GM18505 (cell line): ENCODE measurements around the gene FAM53B.

Source experiments
- ATAC-seq: cut with Tn5 transposase; IDR thresholded peaks from one replicate; pipeline ENCODE4 v1.9.1; 2021; ENCODE audit not compliant: unreplicated experiment
- POLR2A ChIP-seq: IDR thresholded peaks from 4 replicates; pipeline ENCODE4 v1.6.1; 2011; ENCODE audit warnings: borderline replicate concordance; ENCODE audit not compliant: insufficient read depth, insufficient read length; ENCODE audit errors: extremely low read depth

FAM53B gene

DNA sequence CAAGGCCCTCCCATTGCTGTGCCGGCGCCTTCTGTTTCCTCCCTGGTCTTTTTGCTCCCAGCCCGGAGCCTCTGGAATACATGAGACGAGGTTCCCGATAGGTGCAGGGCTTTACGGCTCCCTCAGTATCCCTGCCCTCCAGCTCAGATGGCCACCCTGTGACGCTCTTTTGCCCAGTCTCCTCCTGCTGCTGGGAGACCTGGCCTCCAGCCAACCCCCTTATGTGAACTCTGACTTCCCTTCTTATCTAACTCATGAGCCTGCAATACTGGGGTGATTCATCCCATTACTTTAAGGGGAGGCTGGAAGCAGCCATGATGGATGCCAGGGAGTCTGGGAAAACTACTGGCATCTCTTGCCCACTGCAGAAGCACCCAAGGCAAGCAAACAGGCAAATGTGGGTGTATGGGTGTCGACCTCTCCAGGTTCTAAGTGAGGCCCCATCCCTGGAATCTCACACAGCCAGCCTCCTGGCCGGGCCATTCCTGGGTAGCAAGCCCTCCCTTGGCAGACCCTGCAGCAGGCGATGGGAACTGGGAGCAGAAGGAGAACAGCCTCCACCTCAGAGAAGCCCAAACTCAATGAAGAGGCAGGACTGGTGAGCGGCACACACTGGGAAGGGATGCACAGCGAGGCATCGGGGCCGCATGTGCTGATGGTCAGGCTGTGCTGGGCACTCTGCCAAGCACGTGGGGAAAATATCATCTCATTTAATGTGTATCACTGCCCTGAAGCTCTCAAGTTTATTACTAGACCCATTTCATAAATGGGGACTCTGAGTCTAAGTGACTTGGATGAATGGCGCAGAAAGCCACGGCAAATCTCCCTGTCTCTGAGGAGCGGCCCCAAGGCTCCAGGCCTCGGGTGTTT is 97.5 kb downstream of the FAM53B start:
- TF ChIP-seq POLR2A: no peak
- no peak for ATAC-seq

DNA sequence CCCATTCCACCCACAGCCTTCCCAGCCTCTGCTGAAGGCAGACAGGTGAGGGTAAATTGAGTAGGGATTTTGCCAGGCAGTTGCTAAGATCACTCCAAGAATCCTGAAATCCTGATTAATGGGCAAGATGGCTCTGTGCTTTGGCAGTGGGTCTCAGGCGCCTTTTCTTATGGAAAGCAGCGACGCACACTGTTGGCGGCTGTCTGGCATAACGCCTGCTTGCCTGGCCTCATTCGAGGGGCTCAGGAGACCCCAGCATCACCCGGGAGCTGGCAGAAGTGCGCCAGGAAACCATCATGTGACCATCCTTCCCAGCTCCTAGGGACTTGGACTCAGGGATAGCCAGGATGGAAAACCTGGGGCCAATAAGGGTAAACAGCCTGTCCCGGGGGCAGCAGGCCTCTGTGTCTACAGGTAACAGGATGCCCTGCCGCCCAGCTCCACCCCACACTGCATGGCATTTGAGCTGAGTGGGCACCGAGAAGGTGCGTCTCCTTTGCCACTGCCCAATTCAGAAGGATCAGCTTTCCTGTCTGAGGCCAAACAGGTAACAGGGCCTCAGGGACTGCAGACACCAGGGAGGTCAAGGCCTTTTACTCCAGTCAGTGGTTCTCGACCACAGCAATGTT is 98.6 kb downstream of the FAM53B start:
- no peak for TF ChIP-seq POLR2A
- ATAC-seq: no peak

DNA sequence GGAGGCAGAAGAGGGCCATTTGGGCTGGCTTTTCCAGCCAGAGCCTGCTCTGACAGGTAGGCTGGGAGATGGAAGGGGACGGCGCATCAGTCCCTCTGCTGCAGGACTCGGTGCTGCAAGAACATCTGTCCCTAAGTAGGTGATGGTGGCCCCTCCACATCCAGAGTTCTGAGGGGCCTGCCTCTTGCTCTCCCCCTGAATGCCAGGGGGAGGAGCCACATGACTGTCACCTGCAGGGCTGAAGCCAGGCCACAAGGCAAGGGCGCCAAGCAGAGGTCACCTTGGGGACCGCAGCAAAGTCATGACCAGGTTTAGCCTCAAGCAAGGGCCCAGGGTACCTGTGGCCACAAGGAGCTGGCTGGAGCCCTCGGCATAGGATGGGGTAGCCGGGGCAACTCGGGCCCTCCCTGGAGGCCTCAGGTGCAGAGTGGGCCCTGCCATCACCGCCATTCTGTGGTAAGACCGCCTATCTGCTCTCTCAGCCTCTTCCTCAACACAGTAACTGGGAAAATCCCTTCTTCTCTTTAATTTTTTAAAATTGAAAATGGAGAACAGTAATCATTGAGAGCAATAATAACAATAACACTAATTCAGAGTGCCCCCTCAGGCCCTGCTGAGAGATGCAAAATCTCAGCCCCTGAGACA is 99.3 kb downstream of the FAM53B start:
- no peak for TF ChIP-seq POLR2A
- ATAC-seq: no peak

DNA sequence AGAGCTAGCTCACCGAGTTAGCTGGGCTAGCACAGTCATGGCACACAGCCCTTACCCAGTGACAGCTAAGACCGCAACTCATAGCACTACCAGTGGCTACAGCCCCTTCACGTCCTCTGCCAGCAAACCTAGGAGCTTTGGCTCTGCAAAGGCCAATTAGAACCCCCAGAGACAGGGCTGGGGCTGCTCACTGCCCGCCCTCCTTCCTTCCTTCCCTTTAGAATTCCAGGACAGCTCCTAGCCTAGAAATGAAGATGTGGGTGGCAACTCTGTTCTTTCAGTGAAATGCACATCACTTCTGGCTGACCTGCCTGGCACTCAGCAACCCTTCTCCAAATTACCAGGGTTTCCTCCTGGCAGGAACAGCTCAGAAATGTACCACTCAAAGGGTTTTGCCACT is 99.9 kb downstream of the FAM53B start:
- no peak for ATAC-seq
- no peak for TF ChIP-seq POLR2A

GRCh38 chr10:124643330-124644009 is 100.7 kb downstream of the FAM53B start:
- no peak for ATAC-seq
- no peak for TF ChIP-seq POLR2A

DNA sequence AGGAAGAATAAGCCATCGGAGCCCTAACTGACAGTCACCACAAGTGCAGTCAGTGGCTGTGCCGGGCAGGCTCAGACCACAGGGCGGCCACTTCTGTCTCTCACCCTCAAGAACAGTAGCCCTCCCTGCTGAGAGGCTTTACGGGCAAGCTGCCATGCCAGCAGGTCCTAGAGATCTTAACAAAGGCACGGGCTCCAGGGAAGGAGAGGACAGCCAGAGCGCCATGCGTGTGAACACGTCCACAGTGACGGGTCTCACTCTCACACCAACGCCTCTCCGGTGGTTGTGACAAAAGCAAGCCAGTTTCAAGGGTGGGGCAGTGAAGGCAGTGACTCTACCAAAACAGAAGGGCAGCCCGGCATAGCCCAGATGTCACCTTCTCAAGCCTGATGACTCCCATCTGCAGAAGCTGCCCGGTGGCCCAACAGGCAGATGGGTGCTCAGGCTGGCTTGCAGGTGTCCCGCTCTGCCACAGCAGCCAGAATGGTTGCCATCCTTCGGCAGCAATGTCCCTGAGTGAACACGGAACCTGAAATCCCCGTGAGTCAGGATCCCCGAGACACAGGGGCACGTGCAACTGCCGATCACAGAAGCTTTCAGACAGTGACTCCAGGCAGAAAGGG is 102.0 kb downstream of the FAM53B start:
- ATAC-seq: no peak

GRCh38 chr10:124641282-124642087 is 102.7 kb downstream of the FAM53B start:
- ATAC-seq: no peak
- TF ChIP-seq POLR2A: no peak

More for the DNA sequence above, 102.0 kb downstream of the FAM53B start:
- TF ChIP-seq POLR2A: no peak

GRCh38 chr10:124640538-124641231 is 103.5 kb downstream of the FAM53B start:
- ATAC-seq: no peak
- TF ChIP-seq POLR2A: peak; percentile 34

DNA sequence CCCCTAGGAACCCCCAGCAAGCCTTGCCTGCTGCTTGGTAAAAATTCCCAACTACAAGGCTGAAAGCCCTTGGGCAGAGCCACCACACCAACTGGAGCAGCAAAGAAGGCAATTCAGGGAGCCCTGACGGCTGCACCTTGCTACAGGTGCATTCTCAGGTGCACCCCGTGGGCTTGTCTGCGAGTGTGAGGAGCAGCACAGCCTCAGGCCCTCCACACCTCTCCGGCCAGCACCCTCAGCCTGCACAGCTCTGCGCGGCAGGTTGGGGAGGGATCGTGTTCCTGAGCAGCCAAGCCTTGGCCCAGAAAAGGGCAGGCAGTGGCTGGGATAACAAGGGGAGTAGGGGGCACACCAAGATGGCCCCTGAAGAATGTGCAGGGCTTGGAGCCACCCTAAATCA is 104.1 kb downstream of the FAM53B start:
- ATAC-seq: no peak
- no peak for TF ChIP-seq POLR2A

DNA sequence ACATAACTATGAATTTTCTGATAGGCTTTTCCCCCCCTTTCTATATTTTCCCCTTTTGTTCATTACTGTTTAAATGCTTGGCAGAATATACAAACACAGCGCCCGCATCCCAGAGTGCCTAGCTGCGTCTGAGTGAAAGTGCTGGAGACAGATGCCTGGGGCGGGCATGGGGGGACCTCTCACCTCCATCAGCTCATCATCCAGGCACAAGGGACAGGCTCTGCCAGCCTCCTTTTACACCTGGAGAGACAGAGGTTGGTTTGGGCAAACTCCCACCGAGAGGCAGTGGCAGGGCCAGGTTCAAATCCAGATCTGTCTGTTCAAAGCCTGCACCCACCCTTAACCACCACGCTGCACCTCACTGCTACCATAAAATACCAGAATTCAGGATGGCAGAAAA is 104.5 kb downstream of the FAM53B start:
- no peak for TF ChIP-seq POLR2A

GRCh38 chr10:124639206-124639605 is 105.0 kb downstream of the FAM53B start:
- ATAC-seq: no peak
- no peak for TF ChIP-seq POLR2A

More for the DNA sequence above, 104.5 kb downstream of the FAM53B start:
- no peak for ATAC-seq
